Adrenal gland (tissue), 12 donors: ENCODE results near the gene NEU1. TPM values are rescaled to one million over a fixed set of nuclear protein-coding genes. Genes with fewer than 3 reads are reported as not detected.

Experiments
- DNase-seq, 7 donors: peaks; one replicate each; pipeline ENCODE4 v3.0.0-alpha.2; 2019 to 2020
- H3K27ac ChIP-seq, 5 donors: fragments of 200-600 bp; sonication (generic) in 4 of 5; 1 replicate in 3 of 5; 2 replicates in 2 of 5; pipeline versions ENCODE4 v1.5.1 to v1.8.0; 2016 to 2020; ENCODE audit warnings: mild to moderate bottlenecking in 1 of 5
- H3K27me3 ChIP-seq: fragments of 200-600 bp; 2 replicates; pipeline ENCODE4 v1.8.0; 2021
- H3K36me3 ChIP-seq, 2 donors: fragments of 200-600 bp; replicated peaks in 1 of 2; 1 replicate in 1 of 2; 2 replicates in 1 of 2; pipeline versions ENCODE4 v1.5.1 to v1.8.0; 2018 to 2022
- H3K4me1 ChIP-seq, 2 donors: fragments of 200-600 bp; replicated peaks in 1 of 2; 1 replicate in 1 of 2; 2 replicates in 1 of 2; pipeline versions ENCODE4 v1.5.1 to v1.8.0; 2018 to 2021
- H3K4me3 ChIP-seq, 4 donors: fragments of 200-600 bp; sonication (generic) in 3 of 4; one replicate each; pipeline ENCODE4 v1.5.1; 2016 to 2018
- H3K9me3 ChIP-seq, 3 donors: fragments of 200-600 bp; sonication (generic) in 1 of 3; replicated peaks in 1 of 3; 1 replicate in 2 of 3; 2 replicates in 1 of 3; pipeline versions ENCODE4 v1.5.1 to v1.8.0; 2016 to 2021
- CTCF ChIP-seq, 6 experiments: fragments of 450-650 bp in 4 of 6; fragments of 200-600 bp in 2 of 6; sonication (generic) in 1 of 6; IDR thresholded peaks; 1 replicate in 5 of 6; 2 replicates in 1 of 6; pipeline versions ENCODE4 v1.5.1 to v1.8.0; 2016 to 2021; ENCODE audit warnings: antibody characterized with exemption in 6 of 6, mild to moderate bottlenecking in 2 of 6, moderate library complexity in 1 of 6
- POLR2A ChIP-seq, 2 donors: fragments of 450-650 bp; IDR thresholded peaks; one replicate each; pipeline ENCODE4 v1.6.1; 2017; ENCODE audit warnings: antibody characterized with exemption in 2 of 2, mild to moderate bottlenecking in 2 of 2, moderate library complexity in 1 of 2
- WGBS, 4 donors: extraction: QIAGEN DNeasy Blood & Tissue Kit in 2 of 4; methylation state at CpG; one replicate each; pipeline versions ENCODE4 v1.1.5 to v1.1.7; 2013 to 2017; 5-methylcytosine and 5-hydroxymethylcytosine counted together
- intact Hi-C, 2 donors: fragments of 100-400 bp; cut with DNase I; formaldehyde crosslinking; loops; one replicate each; pipeline versions ENCODE4 v1.14.1 to v1.15.0; 2022 to 2023
- polyA plus RNA-seq, 3 donors: library from polyadenylated mRNA; stranded (reverse); fragments of 200-250 nt in 2 of 3; fragments of 350-450 nt in 1 of 3; fragmentation: Illumina TruSeq in 1 of 3; extraction: RNeasy Lipid Tissue Mini Kit (QIAGEN cat#74804) in 1 of 3; gene quantifications; one replicate each; pipeline ENCODE4 v1.2.3, GENCODE V29; 2013 to 2014
- total RNA-seq, 9 donors: library from RNA; depleted of rRNA in 4 of 9; stranded (reverse); fragments of >200 nt in 4 of 9; fragments of 120-200 nt in 1 of 9; fragmentation: NEBNext Ultra II Directional in 1 of 9; extraction: Animal tissue kit (Norgen Biotek cat#: 25700) in 1 of 9; gene quantifications; one replicate each; pipeline versions ENCODE4 v1.1.0 to v1.2.4, GENCODE V29; 2013 to 2023
- donor health status: healthy with polysubstance abuse.
- donor health status: Bipolar disorder and iron deficiency.
- donor health status: DM: yes; HTN: yes; CAD: no.
- donor health status: DM: no; HTN: no; CAD: no.
- donor health status: DM: no; HTN: no; CAD: no.
- donor health status: DM: yes; HTN: yes; CAD: no.

NEU1 gene
- total and polyA plus RNA-seq, 12 donors = 57.8 to 178 (median 108) TPM

GRCh38 chr6:31881136-31881859 is 18.7 kb upstream of the NEU1 start:
- peaks cover 0 to 66% of the 10 kb centered on the region in 2 donors for H3K36me3 ChIP-seq
- no peak overlapping the region for H3K4me3 ChIP-seq
- H3K27me3 ChIP-seq = no peaks in the 10 kb centered on the region
- TF ChIP-seq CTCF (IDR thresholded peaks at IDR 0.05) (no peak), POLR2A (IDR thresholded peaks at IDR 0.05) (no peak)
- WGBS, 4 donors = 82 to 90% (median 89%) methylated on average over 9 of the region's 9 CpGs
- H3K27ac ChIP-seq = no peak overlapping the region
- H3K4me1 ChIP-seq = peaks cover 6 to 10% of the 10 kb centered on the region in 2 donors
- intact Hi-C loops = no loop called here
- DNase-seq = no peak
- H3K9me3 ChIP-seq = no peaks in the 10 kb centered on the region

GRCh38 chr6:31880616-31881015 is 18.0 kb upstream of the NEU1 start:
- TF ChIP-seq CTCF (IDR thresholded peaks at IDR 0.05) = no peak
- no peak for TF ChIP-seq POLR2A (IDR thresholded peaks at IDR 0.05)
- 87 to 93% (median 90%) methylated on average over 10 of the region's 10 CpGs for WGBS, 4 donors

GRCh38 chr6:31879901-31880300 is 17.3 kb upstream of the NEU1 start:
- no peak for TF ChIP-seq CTCF (IDR thresholded peaks at IDR 0.05)
- TF ChIP-seq POLR2A (IDR thresholded peaks at IDR 0.05) = no peak
- 79 to 88% (median 83%) methylated on average over 8 to 10 of the region's 10 CpGs for WGBS, 4 donors
- H3K36me3 ChIP-seq = peaks cover 0 to 55% of the 10 kb centered on the region in 2 donors

More at GRCh38 chr6:31880616-31881015, 18.0 kb upstream of the NEU1 start:
- intact Hi-C loops = no loop called here
- no peak for DNase-seq
- peaks cover 0 to 61% of the 10 kb centered on the region in 2 donors for H3K36me3 ChIP-seq
- H3K9me3 ChIP-seq = no peaks in the 10 kb centered on the region
- no peak overlapping the region for H3K4me3 ChIP-seq
- H3K27me3 ChIP-seq = no peaks in the 10 kb centered on the region
- H3K4me1 ChIP-seq = peaks cover 6 to 10% of the 10 kb centered on the region in 2 donors
- H3K27ac ChIP-seq = no peak overlapping the region

GRCh38 chr6:31879143-31879542 is 16.5 kb upstream of the NEU1 start:
- 86 to 89% (median 88%) methylated on average over 13 of the region's 13 CpGs for WGBS, 4 donors
- Histone ChIP-seq H3K27me3 (no peaks in the 10 kb centered on the region), H3K27ac (no peak overlapping the region), H3K4me1 (peaks cover 6 to 10% of the 10 kb centered on the region in 2 donors), H3K4me3 (no peak overlapping the region), H3K36me3 (peaks cover 0 to 47% of the 10 kb centered on the region in 2 donors), H3K9me3 (no peaks in the 10 kb centered on the region)
- no peak for DNase-seq
- TF ChIP-seq CTCF (IDR thresholded peaks at IDR 0.05) (no peak), POLR2A (IDR thresholded peaks at IDR 0.05) (no peak)
- intact Hi-C loops = no loop called here

More at GRCh38 chr6:31879901-31880300, 17.3 kb upstream of the NEU1 start:
- Histone ChIP-seq H3K4me1 (peaks cover 6 to 10% of the 10 kb centered on the region in 2 donors), H3K9me3 (no peaks in the 10 kb centered on the region), H3K4me3 (no peak overlapping the region), H3K27ac (no peak overlapping the region), H3K27me3 (no peaks in the 10 kb centered on the region)
- intact Hi-C loops = no loop called here
- no peak for DNase-seq
